ENCODE measurements around the gene SV2C.

The SV2C gene

GRCh38 chr5:76104027-76104426 lies 20.8 kb downstream of the SV2C start:
- Histone ChIP-seq H3K27ac (ENCODE audit: low read depth, low read length) (no peak overlapping the region), H3K9me3 (ENCODE audit: control insufficient read depth, insufficient read depth, low read depth, low read length) (no peaks in the 10 kb centered on the region), H3K27me3 (ENCODE audit: control insufficient read depth, insufficient read depth, low read length) (peaks cover 7% of the 10 kb centered on the region; the same call in 1 of the 2 replicates), H3K4me1 (ENCODE audit: control insufficient read depth, insufficient read depth, low read length) (no peaks in the 10 kb centered on the region), H3K9ac (ENCODE audit: low read length) (no peak overlapping the region), H3K4me3 (ENCODE audit: low read depth, low read length) (no peak overlapping the region), H3K36me3 (ENCODE audit: control insufficient read depth, insufficient read depth, low read length) (no peaks in the 10 kb centered on the region)

GRCh38 chr5:76106149-76106548 lies 23.0 kb downstream of the SV2C start:
- Histone ChIP-seq H3K36me3 (ENCODE audit: control insufficient read depth, insufficient read depth, low read length) (no peaks in the 10 kb centered on the region), H3K9me3 (ENCODE audit: control insufficient read depth, insufficient read depth, low read depth, low read length) (no peaks in the 10 kb centered on the region), H3K27ac (ENCODE audit: low read depth, low read length) (no peak overlapping the region), H3K4me3 (ENCODE audit: low read depth, low read length) (no peak overlapping the region), H3K27me3 (ENCODE audit: control insufficient read depth, insufficient read depth, low read length) (peaks cover 7% of the 10 kb centered on the region; the same call in 1 of the 2 replicates), H3K4me1 (ENCODE audit: control insufficient read depth, insufficient read depth, low read length) (no peaks in the 10 kb centered on the region), H3K9ac (ENCODE audit: low read length) (no peak overlapping the region)

- no peak overlapping the region for H3K27ac ChIP-seq (ENCODE audit: low read depth, low read length)
- no peaks in the 10 kb centered on the region for H3K9me3 ChIP-seq (ENCODE audit: control insufficient read depth, insufficient read depth, low read depth, low read length)
- H3K4me1 ChIP-seq (ENCODE audit: control insufficient read depth, insufficient read depth, low read length), result no peaks in the 10 kb centered on the region
- H3K4me3 ChIP-seq (ENCODE audit: low read depth, low read length), result no peak overlapping the region
- no peak overlapping the region for H3K9ac ChIP-seq (ENCODE audit: low read length)
- no peaks in the 10 kb centered on the region for H3K27me3 ChIP-seq (ENCODE audit: control insufficient read depth, insufficient read depth, low read length)
- no peaks in the 10 kb centered on the region for H3K36me3 ChIP-seq (ENCODE audit: control insufficient read depth, insufficient read depth, low read length)
These were observed 28.4 kb downstream of the SV2C start for GRCh38 chr5:76111477-76112174.

GRCh38 chr5:76113103-76113502 lies 29.9 kb downstream of the SV2C start:
- H3K27me3 ChIP-seq (ENCODE audit: control insufficient read depth, insufficient read depth, low read length), result no peaks in the 10 kb centered on the region
- H3K4me1 ChIP-seq (ENCODE audit: control insufficient read depth, insufficient read depth, low read length), result no peaks in the 10 kb centered on the region
- no peak overlapping the region for H3K27ac ChIP-seq (ENCODE audit: low read depth, low read length)
- H3K4me3 ChIP-seq (ENCODE audit: low read depth, low read length), result no peak overlapping the region
- H3K9ac ChIP-seq (ENCODE audit: low read length), result no peak overlapping the region
- no peaks in the 10 kb centered on the region for H3K9me3 ChIP-seq (ENCODE audit: control insufficient read depth, insufficient read depth, low read depth, low read length)
- no peaks in the 10 kb centered on the region for H3K36me3 ChIP-seq (ENCODE audit: control insufficient read depth, insufficient read depth, low read length)

GRCh38 chr5:76114179-76114851 lies 31.1 kb downstream of the SV2C start:
- H3K4me1 ChIP-seq (ENCODE audit: control insufficient read depth, insufficient read depth, low read length), result no peaks in the 10 kb centered on the region
- H3K27ac ChIP-seq (ENCODE audit: low read depth, low read length), result no peak overlapping the region
- H3K9ac ChIP-seq (ENCODE audit: low read length), result no peak overlapping the region

GRCh38 chr5:76125346-76125745 lies 42.2 kb downstream of the SV2C start:
- H3K36me3 ChIP-seq (ENCODE audit: control insufficient read depth, insufficient read depth, low read length), result no peaks in the 10 kb centered on the region
- no peak overlapping the region for H3K9ac ChIP-seq (ENCODE audit: low read length)
- no peak overlapping the region for H3K4me3 ChIP-seq (ENCODE audit: low read depth, low read length)
- H3K4me1 ChIP-seq (ENCODE audit: control insufficient read depth, insufficient read depth, low read length), result no peaks in the 10 kb centered on the region
- no peak overlapping the region for H3K27ac ChIP-seq (ENCODE audit: low read depth, low read length)
- H3K9me3 ChIP-seq (ENCODE audit: control insufficient read depth, insufficient read depth, low read depth, low read length), result no peaks in the 10 kb centered on the region
- no peaks in the 10 kb centered on the region; the same call in 1 of the 2 replicates for H3K27me3 ChIP-seq (ENCODE audit: control insufficient read depth, insufficient read depth, low read length)

More at GRCh38 chr5:76114179-76114851, 31.1 kb downstream of the SV2C start:
- Histone ChIP-seq H3K9me3 (ENCODE audit: control insufficient read depth, insufficient read depth, low read depth, low read length) (no peaks in the 10 kb centered on the region), H3K4me3 (ENCODE audit: low read depth, low read length) (no peak overlapping the region), H3K36me3 (ENCODE audit: control insufficient read depth, insufficient read depth, low read length) (no peaks in the 10 kb centered on the region), H3K27me3 (ENCODE audit: control insufficient read depth, insufficient read depth, low read length) (no peaks in the 10 kb centered on the region)

- H3K4me1 ChIP-seq (ENCODE audit: control insufficient read depth, insufficient read depth, low read length), result no peaks in the 10 kb centered on the region
- H3K9me3 ChIP-seq (ENCODE audit: control insufficient read depth, insufficient read depth, low read depth, low read length), result no peaks in the 10 kb centered on the region
- H3K4me3 ChIP-seq (ENCODE audit: low read depth, low read length), result no peak overlapping the region
- no peaks in the 10 kb centered on the region; the same call in 1 of the 2 replicates for H3K27me3 ChIP-seq (ENCODE audit: control insufficient read depth, insufficient read depth, low read length)
- H3K36me3 ChIP-seq (ENCODE audit: control insufficient read depth, insufficient read depth, low read length), result no peaks in the 10 kb centered on the region
- H3K27ac ChIP-seq (ENCODE audit: low read depth, low read length), result no peak overlapping the region
- H3K9ac ChIP-seq (ENCODE audit: low read length), result no peak overlapping the region
These were observed 42.7 kb downstream of the SV2C start for GRCh38 chr5:76125888-76126287.

- Histone ChIP-seq H3K9ac (ENCODE audit: low read length) (no peak overlapping the region), H3K27ac (ENCODE audit: low read depth, low read length) (no peak overlapping the region), H3K4me1 (ENCODE audit: control insufficient read depth, insufficient read depth, low read length) (no peaks in the 10 kb centered on the region), H3K4me3 (ENCODE audit: low read depth, low read length) (no peak overlapping the region), H3K9me3 (ENCODE audit: control insufficient read depth, insufficient read depth, low read depth, low read length) (no peaks in the 10 kb centered on the region), H3K27me3 (ENCODE audit: control insufficient read depth, insufficient read depth, low read length) (peaks cover 5% of the 10 kb centered on the region; the same call in 1 of the 2 replicates), H3K36me3 (ENCODE audit: control insufficient read depth, insufficient read depth, low read length) (no peaks in the 10 kb centered on the region)
These were observed 50.8 kb downstream of the SV2C start for GRCh38 chr5:76134003-76134402.

GRCh38 chr5:76134646-76135045 lies 51.5 kb downstream of the SV2C start:
- no peak overlapping the region for H3K27ac ChIP-seq (ENCODE audit: low read depth, low read length)
- H3K9me3 ChIP-seq (ENCODE audit: control insufficient read depth, insufficient read depth, low read depth, low read length), result no peaks in the 10 kb centered on the region
- H3K27me3 ChIP-seq (ENCODE audit: control insufficient read depth, insufficient read depth, low read length), result peaks cover 5% of the 10 kb centered on the region; the same call in 1 of the 2 replicates
- no peak overlapping the region for H3K9ac ChIP-seq (ENCODE audit: low read length)
- no peak overlapping the region for H3K4me3 ChIP-seq (ENCODE audit: low read depth, low read length)
- no peaks in the 10 kb centered on the region for H3K4me1 ChIP-seq (ENCODE audit: control insufficient read depth, insufficient read depth, low read length)
- H3K36me3 ChIP-seq (ENCODE audit: control insufficient read depth, insufficient read depth, low read length), result no peaks in the 10 kb centered on the region

GRCh38 chr5:76137887-76138542 lies 54.8 kb downstream of the SV2C start:
- Histone ChIP-seq H3K36me3 (ENCODE audit: control insufficient read depth, insufficient read depth, low read length) (no peaks in the 10 kb centered on the region), H3K4me3 (ENCODE audit: low read depth, low read length) (no peak overlapping the region), H3K9me3 (ENCODE audit: control insufficient read depth, insufficient read depth, low read depth, low read length) (no peaks in the 10 kb centered on the region), H3K27ac (ENCODE audit: low read depth, low read length) (no peak overlapping the region), H3K9ac (ENCODE audit: low read length) (no peak overlapping the region), H3K27me3 (ENCODE audit: control insufficient read depth, insufficient read depth, low read length) (no peaks in the 10 kb centered on the region), H3K4me1 (ENCODE audit: control insufficient read depth, insufficient read depth, low read length) (no peaks in the 10 kb centered on the region)

GRCh38 chr5:76143884-76144283 lies 60.7 kb downstream of the SV2C start:
- no peak overlapping the region for H3K27ac ChIP-seq (ENCODE audit: low read depth, low read length)
- H3K4me1 ChIP-seq (ENCODE audit: control insufficient read depth, insufficient read depth, low read length), result peaks cover 7% of the 10 kb centered on the region
- H3K27me3 ChIP-seq (ENCODE audit: control insufficient read depth, insufficient read depth, low read length), result no peaks in the 10 kb centered on the region
- H3K4me3 ChIP-seq (ENCODE audit: low read depth, low read length), result no peak overlapping the region
- H3K9ac ChIP-seq (ENCODE audit: low read length), result no peak overlapping the region
- no peaks in the 10 kb centered on the region for H3K9me3 ChIP-seq (ENCODE audit: control insufficient read depth, insufficient read depth, low read depth, low read length)
- no peaks in the 10 kb centered on the region for H3K36me3 ChIP-seq (ENCODE audit: control insufficient read depth, insufficient read depth, low read length)

Data from HUES6 (cell line).